ENCODE measurements around the gene TTL.
"Not testable (repeated sequence)": the region's sequence is repeated elsewhere in the genome, so short reads cannot be mapped to it uniquely, and the experiment has no call there.

TTL gene

DNA sequence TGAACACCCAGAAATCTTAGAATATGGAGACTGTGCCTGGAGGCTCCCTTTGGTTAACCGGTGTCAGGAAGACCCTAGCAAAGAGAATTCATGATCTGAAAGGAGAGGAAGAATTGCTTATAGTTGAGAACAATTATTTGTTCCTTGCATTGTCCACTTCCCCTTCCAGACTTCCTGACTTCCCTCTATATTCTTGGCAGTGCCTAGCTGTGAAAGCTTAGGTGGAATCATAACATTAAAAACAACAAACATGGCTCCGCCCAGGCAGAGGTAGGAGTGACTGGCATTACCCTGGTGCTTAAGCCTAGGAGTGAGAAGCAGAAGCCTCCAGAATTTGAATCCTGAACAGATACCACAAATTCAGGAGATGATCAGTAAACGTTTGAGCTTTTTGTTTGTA is 1.9 kb downstream of the TTL start:
- H3K4me1 ChIP-seq, result peaks cover 17% of the 10 kb centered on the region
- no peak for DNase-seq (ENCODE audit: low spot score in 2 of 2)
- H3K27me3 ChIP-seq (ENCODE audit: low read depth), result no peaks in the 10 kb centered on the region
- in situ Hi-C loops (cut with MboI; ENCODE audit: low sequenced_read_pairs), result no loop called here
- peaks cover 32% of the 10 kb centered on the region for H3K36me3 ChIP-seq (replicated peaks)
- H3K4me3 ChIP-seq, result peak overlapping the region; percentile 67
- no peaks in the 10 kb centered on the region for H3K9me3 ChIP-seq

DNA sequence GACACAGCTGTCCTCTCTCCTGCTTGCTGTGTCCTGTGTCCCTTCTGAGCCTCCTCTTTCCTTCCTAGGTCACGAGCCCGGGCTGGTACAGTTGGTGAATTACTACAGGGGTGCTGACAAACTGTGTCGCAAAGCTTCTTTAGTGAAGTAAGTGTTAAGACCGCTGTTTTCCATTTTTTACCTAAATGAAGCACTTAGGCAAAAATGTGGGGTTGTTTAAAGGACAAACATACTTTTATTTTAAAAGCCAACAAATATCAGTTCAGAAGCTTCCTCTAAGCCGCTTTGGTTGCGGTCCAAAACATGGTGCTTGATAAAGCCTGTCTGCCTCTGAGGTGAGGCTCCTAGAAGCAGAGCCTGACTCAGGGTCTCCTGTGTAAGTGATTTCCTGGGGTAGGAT is 3.9 kb downstream of the TTL start:
- DNase-seq (ENCODE audit: low spot score in 2 of 2), result no peak
- Histone ChIP-seq H3K36me3 (replicated peaks) (peaks cover 41% of the 10 kb centered on the region), H3K4me3 (no peak overlapping the region), H3K9me3 (no peaks in the 10 kb centered on the region), H3K4me1 (peaks cover 11% of the 10 kb centered on the region), H3K27me3 (ENCODE audit: low read depth) (no peaks in the 10 kb centered on the region)
- in situ Hi-C loops (cut with MboI; ENCODE audit: low sequenced_read_pairs), result no loop called here

DNA sequence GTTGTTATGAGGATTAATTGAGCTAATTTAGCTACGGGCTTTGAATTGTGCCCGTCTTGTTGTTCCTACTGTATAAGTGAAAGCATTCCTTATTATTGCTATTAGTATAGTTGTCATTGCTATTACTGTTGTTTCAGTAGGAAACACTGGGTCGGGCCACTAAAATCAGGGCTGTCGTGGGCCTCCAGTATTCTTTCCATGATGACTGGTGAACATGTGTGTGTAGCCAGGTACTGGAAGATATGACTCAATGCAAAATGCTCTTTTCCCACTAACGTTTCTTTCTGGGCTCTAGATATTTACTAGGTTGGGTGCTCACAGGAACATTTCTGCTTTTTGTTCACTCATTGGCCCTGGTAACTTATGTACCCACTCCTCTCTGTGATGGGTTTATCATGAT is 4.9 kb downstream of the TTL start:
- DNase-seq (ENCODE audit: low spot score in 2 of 2), result no peak
- Histone ChIP-seq H3K36me3 (replicated peaks) (peaks cover 41% of the 10 kb centered on the region), H3K4me1 (peaks cover 10% of the 10 kb centered on the region), H3K4me3 (no peak overlapping the region), H3K27me3 (ENCODE audit: low read depth) (no peaks in the 10 kb centered on the region), H3K9me3 (no peaks in the 10 kb centered on the region)
- in situ Hi-C loops (cut with MboI; ENCODE audit: low sequenced_read_pairs), result no loop called here

DNA sequence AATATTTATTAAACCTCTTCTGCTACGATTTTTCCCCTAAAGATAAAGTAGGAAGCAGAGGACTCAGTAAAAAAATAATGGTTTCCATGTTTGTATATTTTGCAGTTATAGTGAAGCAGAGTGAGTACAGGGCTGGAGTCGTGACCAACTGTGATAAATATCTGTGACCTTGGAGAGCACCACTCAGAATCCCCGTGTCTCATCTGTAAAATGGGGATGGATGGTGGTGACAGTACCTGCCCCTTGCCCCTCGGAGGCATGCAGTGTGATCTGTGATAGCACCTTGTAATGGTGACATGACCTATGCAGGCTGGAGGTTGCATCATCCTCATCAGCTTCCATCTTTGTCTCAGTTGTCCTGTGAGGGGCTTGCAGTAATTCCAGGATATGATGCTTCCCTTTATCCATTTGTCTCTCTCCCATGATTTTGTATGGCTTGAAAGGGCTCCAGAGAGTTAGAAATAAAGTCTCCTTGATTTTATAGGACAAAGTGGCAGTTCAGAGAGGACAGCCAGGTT is 5.5 kb downstream of the TTL start:
- Histone ChIP-seq H3K4me1 (peaks cover 10% of the 10 kb centered on the region), H3K27me3 (ENCODE audit: low read depth) (no peaks in the 10 kb centered on the region), H3K36me3 (replicated peaks) (peaks cover 41% of the 10 kb centered on the region), H3K9me3 (no peaks in the 10 kb centered on the region), H3K4me3 (no peak overlapping the region)
- DNase-seq (ENCODE audit: low spot score in 2 of 2), result no peak
- in situ Hi-C loops (cut with MboI; ENCODE audit: low sequenced_read_pairs), result no loop called here

DNA sequence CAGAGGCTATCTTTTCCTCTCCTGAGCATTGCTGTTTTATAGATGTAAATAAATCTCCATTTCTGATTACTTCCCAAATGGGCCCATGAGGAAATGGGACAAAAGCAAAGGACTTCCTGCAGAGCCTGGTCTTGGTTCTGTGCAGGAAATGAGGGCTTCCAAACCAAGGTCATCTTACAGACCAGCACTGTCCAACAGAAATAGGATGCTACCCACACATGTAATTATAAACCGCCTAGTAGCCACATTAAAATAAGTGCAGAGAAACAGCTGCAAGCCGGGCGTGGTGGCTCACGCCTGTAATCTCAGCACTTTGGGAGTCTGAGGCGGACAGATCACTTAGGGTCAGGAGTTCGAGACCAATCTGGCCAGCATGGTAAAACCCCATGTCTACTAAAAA is 6.2 kb downstream of the TTL start:
- H3K36me3 ChIP-seq (replicated peaks), result peaks cover 41% of the 10 kb centered on the region
- H3K4me3 ChIP-seq, result no peak overlapping the region
- DNase-seq (ENCODE audit: low spot score in 2 of 2), result no peak
- H3K9me3 ChIP-seq, result no peaks in the 10 kb centered on the region
- H3K4me1 ChIP-seq, result peaks cover 10% of the 10 kb centered on the region
- no peaks in the 10 kb centered on the region for H3K27me3 ChIP-seq (ENCODE audit: low read depth)
- in situ Hi-C loops (cut with MboI; ENCODE audit: low sequenced_read_pairs), result no loop called here

DNA sequence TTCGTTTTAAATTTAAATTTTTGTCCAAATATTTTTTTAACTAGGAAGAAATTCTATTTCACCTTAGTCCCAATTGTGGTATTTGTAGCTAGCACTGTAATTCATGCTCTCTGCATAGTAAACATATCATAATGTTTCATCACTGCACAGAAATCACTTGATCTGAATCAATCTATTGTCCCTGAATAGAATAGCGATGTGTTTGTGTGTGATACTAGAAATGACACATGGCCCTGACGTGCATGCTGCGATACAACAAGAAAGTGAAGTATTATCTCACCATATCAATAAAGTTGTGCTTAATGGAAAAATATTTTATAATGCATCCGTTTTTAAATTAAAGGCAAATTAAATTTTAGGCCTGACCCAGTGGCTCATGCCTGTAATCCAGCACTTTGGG is 10.0 kb downstream of the TTL start:
- H3K4me1 ChIP-seq, result no peaks in the 10 kb centered on the region
- H3K4me3 ChIP-seq, result no peak overlapping the region
- H3K27me3 ChIP-seq (ENCODE audit: low read depth), result no peaks in the 10 kb centered on the region
- no peak for DNase-seq (ENCODE audit: low spot score in 2 of 2)
- peaks cover 38% of the 10 kb centered on the region for H3K36me3 ChIP-seq (replicated peaks)
- in situ Hi-C loops (cut with MboI; ENCODE audit: low sequenced_read_pairs), result no loop called here
- no peaks in the 10 kb centered on the region for H3K9me3 ChIP-seq

DNA sequence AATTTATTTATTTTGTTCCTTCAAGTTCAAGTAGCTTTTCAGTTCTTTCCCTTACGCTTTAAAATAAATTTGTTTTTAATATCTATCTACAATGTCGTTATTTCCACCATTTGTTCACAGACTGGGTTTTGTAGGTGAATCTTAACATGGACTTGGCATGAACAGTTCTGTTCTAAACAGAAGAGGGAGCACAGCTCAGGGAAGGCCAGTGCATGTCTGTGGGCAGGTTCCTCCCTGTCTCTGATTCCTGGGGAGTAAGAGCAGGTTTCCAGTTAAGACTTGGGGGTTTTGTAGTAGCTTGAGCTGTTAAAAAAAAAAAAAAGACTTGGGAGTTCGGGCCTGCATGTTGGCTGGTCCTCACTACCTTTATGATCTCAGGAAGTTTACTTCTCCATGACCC is 11.1 kb downstream of the TTL start:
- DNase-seq (ENCODE audit: low spot score in 2 of 2), result no peak
- in situ Hi-C loops (cut with MboI; ENCODE audit: low sequenced_read_pairs), result no loop called here
- Histone ChIP-seq H3K27me3 (ENCODE audit: low read depth) (no peaks in the 10 kb centered on the region), H3K4me1 (no peaks in the 10 kb centered on the region), H3K4me3 (no peak overlapping the region), H3K36me3 (replicated peaks) (peaks cover 35% of the 10 kb centered on the region), H3K9me3 (no peaks in the 10 kb centered on the region)

DNA sequence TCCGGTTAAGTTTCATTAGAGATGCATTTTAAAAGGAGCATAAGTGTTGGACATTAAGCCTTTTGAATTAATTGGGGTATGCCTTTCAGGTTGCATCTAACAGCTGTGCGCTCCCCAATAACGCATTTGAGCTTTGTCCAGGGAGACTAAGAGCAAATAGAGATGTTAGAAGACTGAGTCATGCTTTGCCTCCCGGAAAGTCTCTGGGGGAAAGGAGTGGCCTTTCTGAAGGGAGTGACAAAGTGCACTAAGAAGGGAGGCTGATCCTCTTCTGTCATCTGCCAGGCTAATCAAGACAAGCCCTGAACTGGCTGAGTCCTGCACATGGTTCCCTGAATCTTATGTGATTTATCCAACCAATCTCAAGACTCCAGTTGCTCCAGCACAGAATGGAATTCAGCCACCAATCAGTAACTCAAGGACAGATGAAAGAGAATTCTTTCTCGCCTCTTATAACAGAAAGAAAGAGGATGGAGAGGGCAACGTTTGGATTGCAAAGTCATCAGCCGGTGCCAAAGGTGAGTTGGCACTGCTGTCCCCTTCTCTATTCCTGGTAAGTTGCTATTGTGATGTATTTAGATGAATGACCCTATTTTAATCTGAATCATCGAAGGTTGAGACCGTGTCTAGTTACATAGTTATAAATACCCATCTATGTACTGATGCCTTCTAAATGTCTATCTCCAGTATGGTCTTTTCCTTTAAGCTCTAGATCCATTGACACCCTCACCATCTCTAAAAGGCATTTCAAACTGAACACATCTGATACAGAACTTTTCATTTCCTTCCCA is 12.1 kb downstream of the TTL start:
- Histone ChIP-seq H3K9me3 (no peaks in the 10 kb centered on the region), H3K27me3 (ENCODE audit: low read depth) (no peaks in the 10 kb centered on the region), H3K4me3 (no peak overlapping the region), H3K4me1 (no peaks in the 10 kb centered on the region), H3K36me3 (replicated peaks) (peaks cover 35% of the 10 kb centered on the region)
- in situ Hi-C loops (cut with MboI; ENCODE audit: low sequenced_read_pairs), result no loop called here
- DNase-seq (ENCODE audit: low spot score in 2 of 2), result no peak

DNA sequence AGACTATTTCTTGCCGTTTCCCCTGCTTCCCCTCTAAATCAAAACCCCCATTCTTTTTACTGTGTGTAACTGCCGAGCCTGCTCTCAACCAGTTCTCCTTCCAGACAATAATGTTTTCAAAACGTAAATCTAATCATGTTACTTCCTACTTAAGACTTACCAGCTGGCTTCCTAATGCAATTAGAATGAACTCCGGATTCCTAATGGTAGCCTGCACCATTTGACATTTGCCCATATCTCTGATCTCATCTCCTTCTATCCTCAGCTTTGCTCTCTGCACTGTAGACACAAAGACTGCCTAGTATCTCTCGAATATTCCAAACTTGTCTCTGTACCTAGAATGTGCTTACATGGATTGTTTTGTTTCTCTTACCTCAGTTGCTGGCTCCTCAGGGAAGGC is 12.9 kb downstream of the TTL start:
- H3K4me3 ChIP-seq, result no peak overlapping the region
- H3K36me3 ChIP-seq (replicated peaks), result peaks cover 31% of the 10 kb centered on the region
- in situ Hi-C loops (cut with MboI; ENCODE audit: low sequenced_read_pairs), result no loop called here
- no peaks in the 10 kb centered on the region for H3K4me1 ChIP-seq
- no peak for DNase-seq (ENCODE audit: low spot score in 2 of 2)
- H3K9me3 ChIP-seq, result no peaks in the 10 kb centered on the region
- no peaks in the 10 kb centered on the region for H3K27me3 ChIP-seq (ENCODE audit: low read depth)

DNA sequence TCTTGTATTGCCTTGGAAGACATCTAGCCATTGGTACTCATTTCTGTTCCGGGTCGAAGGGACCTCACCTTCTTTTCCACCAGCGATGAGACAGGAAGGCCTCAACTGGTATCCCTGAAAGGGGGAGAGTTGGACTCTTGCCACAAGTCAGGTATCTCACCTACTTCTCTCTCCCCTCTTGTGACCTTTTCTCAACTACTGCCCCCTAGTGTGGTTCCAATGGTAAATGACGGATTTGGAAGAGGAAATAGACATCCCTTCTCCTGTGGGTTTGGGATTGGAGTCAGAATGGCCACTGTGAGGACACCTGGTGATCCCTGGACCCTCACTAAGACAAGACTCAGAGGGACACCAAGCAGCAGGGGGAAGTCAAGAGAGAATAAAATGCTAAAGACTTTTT is 13.9 kb downstream of the TTL start:
- peaks cover 26% of the 10 kb centered on the region for H3K36me3 ChIP-seq (replicated peaks)

DNA sequence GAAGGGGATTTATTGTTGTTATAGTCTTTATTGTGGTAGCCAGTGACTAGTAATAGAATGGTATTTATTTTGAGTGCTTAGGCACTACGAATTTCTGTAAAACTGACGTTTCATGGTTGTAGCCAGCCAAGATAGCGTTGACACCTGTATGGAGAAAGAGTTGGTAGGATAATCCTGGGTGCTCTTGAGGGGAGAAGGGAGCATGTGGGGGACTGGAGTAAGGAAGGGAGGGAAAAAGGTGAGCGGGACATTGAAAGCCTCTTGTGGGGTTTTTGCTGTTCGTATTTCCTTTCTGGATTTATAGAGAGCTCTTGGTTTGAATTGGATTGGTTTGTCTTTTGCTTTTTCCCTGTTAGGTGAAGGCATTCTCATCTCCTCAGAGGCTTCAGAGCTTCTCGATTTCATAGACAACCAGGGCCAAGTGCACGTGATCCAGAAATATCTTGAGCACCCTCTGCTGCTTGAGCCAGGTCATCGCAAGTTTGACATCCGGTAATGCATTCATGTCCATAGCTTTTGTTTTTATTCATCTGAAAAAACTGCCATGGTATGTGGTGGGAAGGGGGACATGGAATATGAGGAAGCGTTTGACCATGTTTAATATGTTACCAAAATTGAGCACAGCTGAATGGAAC is 19.0 kb downstream of the TTL start:
- peaks cover 23% of the 10 kb centered on the region for H3K36me3 ChIP-seq (replicated peaks)
- H3K4me3 ChIP-seq; H3K27me3 ChIP-seq (ENCODE audit: low read depth); H3K4me1 ChIP-seq; H3K9me3 ChIP-seq; in situ Hi-C loops (cut with MboI; ENCODE audit: low sequenced_read_pairs): not testable (repeated sequence)
- peak in 1 of 2 experiments; percentile 56 for DNase-seq (ENCODE audit: low spot score in 2 of 2)

More for the DNA sequence above, 13.9 kb downstream of the TTL start:
- DNase-seq (ENCODE audit: low spot score in 2 of 2); H3K4me1 ChIP-seq; H3K27me3 ChIP-seq (ENCODE audit: low read depth); H3K4me3 ChIP-seq; H3K9me3 ChIP-seq; in situ Hi-C loops (cut with MboI; ENCODE audit: low sequenced_read_pairs): not testable (repeated sequence)

DNA sequence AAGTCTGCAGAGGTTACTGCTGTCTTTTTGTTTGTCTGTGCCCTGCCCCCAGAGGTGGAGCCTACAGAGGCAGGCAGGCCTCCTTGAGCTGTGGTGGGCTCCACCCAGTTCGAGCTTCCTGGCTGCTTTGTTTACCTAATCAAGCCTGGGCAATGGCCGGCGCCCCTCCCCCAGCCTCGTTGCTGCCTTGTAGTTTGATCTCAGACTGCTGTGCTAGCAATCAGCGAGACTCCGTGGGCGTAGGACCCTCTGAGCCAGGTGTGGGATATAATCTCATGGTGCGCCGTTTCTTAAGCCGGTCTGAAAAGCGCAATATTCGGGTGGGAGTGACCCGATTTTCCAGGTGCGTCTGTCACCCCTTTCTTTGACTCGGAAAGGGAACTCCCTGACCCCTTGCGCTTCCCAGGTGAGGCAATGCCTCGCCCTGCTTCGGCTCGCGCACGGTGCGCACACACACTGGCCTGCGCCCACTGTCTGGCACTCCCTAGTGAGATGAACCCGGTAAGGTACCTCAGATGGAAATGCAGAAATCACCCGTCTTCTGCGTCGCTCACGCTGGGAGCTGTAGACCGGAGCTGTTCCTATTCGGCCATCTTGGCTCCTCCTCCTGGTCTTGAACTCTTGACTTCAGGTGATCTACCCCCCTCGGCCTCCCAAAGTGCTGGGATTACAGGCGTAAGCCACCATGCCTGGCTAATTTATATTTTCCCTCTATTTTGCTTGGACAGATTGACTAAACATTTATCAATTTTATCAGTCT is 27.5 kb downstream of the TTL start:
- H3K27me3 ChIP-seq (ENCODE audit: low read depth); H3K4me1 ChIP-seq; in situ Hi-C loops (cut with MboI; ENCODE audit: low sequenced_read_pairs); H3K4me3 ChIP-seq; H3K9me3 ChIP-seq: not testable (repeated sequence)
- peaks cover 20% of the 10 kb centered on the region for H3K36me3 ChIP-seq (replicated peaks)
- DNase-seq (ENCODE audit: low spot score in 2 of 2), result peak in 1 of 2 experiments; percentile 58

DNA sequence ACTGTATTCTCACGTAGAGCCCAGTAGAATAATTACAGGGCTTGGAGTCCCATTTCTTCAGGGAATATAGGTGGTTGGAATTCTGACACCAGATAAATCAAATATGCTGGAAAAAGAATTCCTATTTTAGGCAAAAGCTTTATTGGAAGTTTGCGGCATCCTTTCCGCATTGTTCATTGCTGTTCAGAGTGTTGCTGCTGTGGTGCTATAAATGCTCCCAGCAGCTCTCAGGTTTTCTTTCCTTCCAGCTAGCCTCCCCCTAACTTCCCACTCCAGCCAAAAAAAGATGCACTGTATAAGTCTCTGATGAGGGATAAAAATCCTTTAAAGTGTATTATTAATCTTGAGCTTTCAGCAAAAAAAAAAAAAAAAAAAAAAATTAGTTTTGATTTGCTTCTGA is 34.8 kb downstream of the TTL start:
- H3K9me3 ChIP-seq, result no peaks in the 10 kb centered on the region; the same call in 1 of the 2 replicates
- H3K27me3 ChIP-seq (ENCODE audit: low read depth), result no peaks in the 10 kb centered on the region
- no peaks in the 10 kb centered on the region for H3K4me1 ChIP-seq
- peaks cover 55% of the 10 kb centered on the region for H3K36me3 ChIP-seq (replicated peaks)
- in situ Hi-C loops (cut with MboI; ENCODE audit: low sequenced_read_pairs), result no loop called here
- no peak for DNase-seq (ENCODE audit: low spot score in 2 of 2)
- H3K4me3 ChIP-seq, result no peak overlapping the region

DNA sequence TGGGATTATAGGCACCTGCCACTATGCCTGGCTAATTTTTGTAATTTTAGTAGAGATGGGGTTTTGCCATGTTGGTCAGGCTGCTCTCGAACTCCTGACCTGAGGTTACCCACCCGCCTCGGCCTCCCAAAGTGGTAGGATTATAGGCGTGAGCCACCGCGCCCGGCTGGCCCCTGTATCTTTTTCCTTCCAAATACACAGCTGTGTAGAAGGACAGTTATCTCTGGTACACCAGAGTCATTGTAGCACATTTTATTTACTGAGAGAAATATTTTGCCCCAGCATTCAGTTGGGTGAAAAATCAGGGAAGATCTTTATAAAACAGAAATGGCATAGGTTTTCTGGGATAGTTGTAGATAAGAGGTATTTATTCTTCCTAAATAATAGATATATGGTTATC is 36.9 kb downstream of the TTL start:
- Histone ChIP-seq H3K9me3 (no peaks in the 10 kb centered on the region; the same call in 1 of the 2 replicates), H3K36me3 (replicated peaks) (peaks cover 65% of the 10 kb centered on the region), H3K4me1 (no peaks in the 10 kb centered on the region), H3K27me3 (ENCODE audit: low read depth) (no peaks in the 10 kb centered on the region), H3K4me3 (no peak overlapping the region)
- no peak for DNase-seq (ENCODE audit: low spot score in 2 of 2)
- in situ Hi-C loops (cut with MboI; ENCODE audit: low sequenced_read_pairs), result no loop called here

Measured in HAP-1 (cell line).